Panc1 (cell line): Measurements from ENCODE around the gene DIP2C.

Experiments used
- POLR2AphosphoS5 ChIP-seq: IDR thresholded peaks from 2 replicates; pipeline ENCODE4 v1.6.1; 2012; ENCODE audit warnings: mild to moderate bottlenecking, low read depth, low read length, moderate library complexity
- TF ChIP-seq, protein P1 (sequence below): fragments of 450-650 bp; IDR thresholded peaks from 2 replicates; pipeline ENCODE4 v1.5.1; 2017; ENCODE audit warnings: mild to moderate bottlenecking

- no peak for TF ChIP-seq POLR2AphosphoS5
- TF ChIP-seq, protein P1, sequence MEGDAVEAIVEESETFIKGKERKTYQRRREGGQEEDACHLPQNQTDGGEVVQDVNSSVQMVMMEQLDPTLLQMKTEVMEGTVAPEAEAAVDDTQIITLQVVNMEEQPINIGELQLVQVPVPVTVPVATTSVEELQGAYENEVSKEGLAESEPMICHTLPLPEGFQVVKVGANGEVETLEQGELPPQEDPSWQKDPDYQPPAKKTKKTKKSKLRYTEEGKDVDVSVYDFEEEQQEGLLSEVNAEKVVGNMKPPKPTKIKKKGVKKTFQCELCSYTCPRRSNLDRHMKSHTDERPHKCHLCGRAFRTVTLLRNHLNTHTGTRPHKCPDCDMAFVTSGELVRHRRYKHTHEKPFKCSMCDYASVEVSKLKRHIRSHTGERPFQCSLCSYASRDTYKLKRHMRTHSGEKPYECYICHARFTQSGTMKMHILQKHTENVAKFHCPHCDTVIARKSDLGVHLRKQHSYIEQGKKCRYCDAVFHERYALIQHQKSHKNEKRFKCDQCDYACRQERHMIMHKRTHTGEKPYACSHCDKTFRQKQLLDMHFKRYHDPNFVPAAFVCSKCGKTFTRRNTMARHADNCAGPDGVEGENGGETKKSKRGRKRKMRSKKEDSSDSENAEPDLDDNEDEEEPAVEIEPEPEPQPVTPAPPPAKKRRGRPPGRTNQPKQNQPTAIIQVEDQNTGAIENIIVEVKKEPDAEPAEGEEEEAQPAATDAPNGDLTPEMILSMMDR, result no peak
Observed at GRCh38 chr10:352476-353235, 336.8 kb downstream of the DIP2C start.
